ENCODE measurements around the gene TTYH2.
"Not testable (repeated sequence)": the region's sequence is repeated elsewhere in the genome, so short reads cannot be mapped to it uniquely, and the experiment has no call there.

Gene TTYH2

DNA sequence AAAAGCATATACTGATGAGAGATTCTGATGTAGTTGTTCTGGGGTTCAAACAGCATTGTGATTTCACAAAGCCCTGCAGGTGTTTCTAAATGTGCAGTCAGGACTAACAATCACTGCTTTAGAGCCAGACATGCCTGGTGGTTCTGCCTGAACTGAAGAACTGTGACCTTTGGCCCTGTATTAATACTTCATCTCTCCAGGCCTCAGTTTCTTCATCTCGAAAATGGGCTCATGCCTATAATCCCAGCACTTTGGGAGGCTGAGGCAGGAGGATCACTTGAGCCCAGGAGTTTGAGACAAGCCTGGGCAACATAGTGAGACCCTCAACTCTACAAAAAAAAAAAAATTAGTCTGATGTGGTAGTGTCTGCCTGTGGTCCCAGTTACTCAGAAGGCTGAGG lies 64.6 kb downstream of the TTYH2 start:
- DNase-seq (ENCODE audit: low read depth, low spot score): no peak
- TF ChIP-seq, protein P1, sequence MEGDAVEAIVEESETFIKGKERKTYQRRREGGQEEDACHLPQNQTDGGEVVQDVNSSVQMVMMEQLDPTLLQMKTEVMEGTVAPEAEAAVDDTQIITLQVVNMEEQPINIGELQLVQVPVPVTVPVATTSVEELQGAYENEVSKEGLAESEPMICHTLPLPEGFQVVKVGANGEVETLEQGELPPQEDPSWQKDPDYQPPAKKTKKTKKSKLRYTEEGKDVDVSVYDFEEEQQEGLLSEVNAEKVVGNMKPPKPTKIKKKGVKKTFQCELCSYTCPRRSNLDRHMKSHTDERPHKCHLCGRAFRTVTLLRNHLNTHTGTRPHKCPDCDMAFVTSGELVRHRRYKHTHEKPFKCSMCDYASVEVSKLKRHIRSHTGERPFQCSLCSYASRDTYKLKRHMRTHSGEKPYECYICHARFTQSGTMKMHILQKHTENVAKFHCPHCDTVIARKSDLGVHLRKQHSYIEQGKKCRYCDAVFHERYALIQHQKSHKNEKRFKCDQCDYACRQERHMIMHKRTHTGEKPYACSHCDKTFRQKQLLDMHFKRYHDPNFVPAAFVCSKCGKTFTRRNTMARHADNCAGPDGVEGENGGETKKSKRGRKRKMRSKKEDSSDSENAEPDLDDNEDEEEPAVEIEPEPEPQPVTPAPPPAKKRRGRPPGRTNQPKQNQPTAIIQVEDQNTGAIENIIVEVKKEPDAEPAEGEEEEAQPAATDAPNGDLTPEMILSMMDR (IDR thresholded peaks at IDR 0.05; ENCODE audit: low read depth, low read length): no peak
- no peak overlapping the region for H3K4me3 ChIP-seq (ENCODE audit: low read depth, low read length)
- in situ Hi-C loops (cut with HindIII; ENCODE audit: low sequenced_read_pairs): no loop called here

DNA sequence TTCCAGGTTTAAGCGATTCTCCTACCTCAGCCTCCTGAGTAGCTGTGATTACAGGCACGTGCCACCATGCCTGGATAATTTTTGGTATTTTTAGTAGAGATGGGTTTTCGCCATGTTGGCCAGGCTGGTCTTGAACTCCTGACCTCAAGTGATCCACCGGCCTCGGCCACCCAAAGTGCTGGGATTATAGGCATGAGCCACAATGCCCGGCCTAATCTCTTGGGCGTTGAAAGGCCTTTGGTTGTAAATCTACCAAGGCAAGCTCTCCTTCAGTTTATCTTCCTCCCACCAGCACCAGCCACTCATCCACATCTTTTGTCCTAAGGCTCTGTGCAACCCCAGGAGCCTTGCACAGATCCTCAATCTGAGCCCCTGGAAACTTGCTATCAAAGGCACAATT lies 66.2 kb downstream of the TTYH2 start:
- in situ Hi-C loops (cut with HindIII; ENCODE audit: low sequenced_read_pairs); H3K4me3 ChIP-seq (ENCODE audit: low read depth, low read length); DNase-seq (ENCODE audit: low read depth, low spot score): not testable (repeated sequence)

DNA sequence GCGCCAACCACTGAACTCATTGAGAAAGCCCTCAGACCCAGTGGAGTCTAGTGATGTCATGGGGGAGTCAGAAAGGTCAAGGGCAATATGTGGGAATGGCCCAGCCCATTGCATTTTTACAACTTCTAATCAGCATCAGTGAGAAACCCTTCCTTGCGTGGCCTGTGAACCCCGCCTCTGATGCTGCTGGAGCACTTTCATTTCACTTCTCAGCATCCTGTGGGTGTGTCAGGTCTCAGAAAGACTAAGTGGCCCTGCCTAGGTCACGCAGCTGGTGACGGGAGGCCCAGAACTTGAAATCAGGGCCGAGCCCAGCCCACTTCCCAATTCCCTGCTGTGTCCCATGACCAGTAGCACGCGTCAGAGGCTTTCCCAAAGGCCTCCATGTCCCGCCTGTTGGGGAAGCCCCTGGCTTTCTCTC lies 66.7 kb downstream of the TTYH2 start:
- in situ Hi-C loops (cut with HindIII; ENCODE audit: low sequenced_read_pairs): no loop called here
- H3K4me3 ChIP-seq (ENCODE audit: low read depth, low read length): no peak overlapping the region
- TF ChIP-seq, protein P1 (IDR thresholded peaks at IDR 0.05; ENCODE audit: low read depth, low read length): no peak
- no peak for DNase-seq (ENCODE audit: low read depth, low spot score)

DNA sequence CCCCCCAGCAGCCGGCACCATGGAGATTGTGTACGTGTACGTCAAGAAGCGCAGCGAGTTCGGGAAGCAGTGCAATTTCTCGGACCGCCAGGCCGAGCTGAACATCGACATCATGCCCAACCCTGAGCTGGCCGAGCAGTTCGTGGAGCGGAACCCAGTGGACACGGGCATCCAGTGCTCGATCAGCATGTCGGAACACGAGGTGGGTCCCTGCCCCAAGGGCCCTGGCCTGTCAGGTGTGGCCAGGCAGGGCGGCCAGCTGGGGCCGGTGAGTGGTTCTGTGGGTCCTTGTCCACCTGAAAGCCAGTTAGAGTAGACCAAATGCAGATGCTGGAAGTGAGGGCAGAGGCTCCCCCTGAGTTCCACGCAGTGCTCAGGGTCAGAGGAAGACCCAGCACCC lies 68.4 kb downstream of the TTYH2 start:
- in situ Hi-C loops (cut with HindIII; ENCODE audit: low sequenced_read_pairs): no loop called here
- TF ChIP-seq, protein P1 (IDR thresholded peaks at IDR 0.05; ENCODE audit: low read depth, low read length): no peak
- no peak overlapping the region for H3K4me3 ChIP-seq (ENCODE audit: low read depth, low read length)
- no peak for DNase-seq (ENCODE audit: low read depth, low spot score)

DNA sequence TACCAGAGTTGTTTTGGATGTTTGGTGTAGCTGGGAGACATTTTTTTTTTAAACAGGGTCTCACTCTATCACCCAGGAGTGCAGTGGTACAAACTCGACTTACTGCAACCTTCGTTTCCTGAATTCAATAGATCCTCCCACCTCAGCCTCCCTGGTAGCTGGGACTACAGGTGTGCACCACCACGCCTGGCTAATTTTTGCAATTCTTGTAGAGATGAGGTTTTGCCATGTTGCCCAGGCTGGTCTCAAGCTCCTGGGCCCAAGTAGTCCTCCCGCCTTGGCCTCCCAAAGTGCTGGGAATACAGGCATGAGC lies 68.9 kb downstream of the TTYH2 start:
- in situ Hi-C loops (cut with HindIII; ENCODE audit: low sequenced_read_pairs); H3K4me3 ChIP-seq (ENCODE audit: low read depth, low read length); DNase-seq (ENCODE audit: low read depth, low spot score): not testable (repeated sequence)

DNA sequence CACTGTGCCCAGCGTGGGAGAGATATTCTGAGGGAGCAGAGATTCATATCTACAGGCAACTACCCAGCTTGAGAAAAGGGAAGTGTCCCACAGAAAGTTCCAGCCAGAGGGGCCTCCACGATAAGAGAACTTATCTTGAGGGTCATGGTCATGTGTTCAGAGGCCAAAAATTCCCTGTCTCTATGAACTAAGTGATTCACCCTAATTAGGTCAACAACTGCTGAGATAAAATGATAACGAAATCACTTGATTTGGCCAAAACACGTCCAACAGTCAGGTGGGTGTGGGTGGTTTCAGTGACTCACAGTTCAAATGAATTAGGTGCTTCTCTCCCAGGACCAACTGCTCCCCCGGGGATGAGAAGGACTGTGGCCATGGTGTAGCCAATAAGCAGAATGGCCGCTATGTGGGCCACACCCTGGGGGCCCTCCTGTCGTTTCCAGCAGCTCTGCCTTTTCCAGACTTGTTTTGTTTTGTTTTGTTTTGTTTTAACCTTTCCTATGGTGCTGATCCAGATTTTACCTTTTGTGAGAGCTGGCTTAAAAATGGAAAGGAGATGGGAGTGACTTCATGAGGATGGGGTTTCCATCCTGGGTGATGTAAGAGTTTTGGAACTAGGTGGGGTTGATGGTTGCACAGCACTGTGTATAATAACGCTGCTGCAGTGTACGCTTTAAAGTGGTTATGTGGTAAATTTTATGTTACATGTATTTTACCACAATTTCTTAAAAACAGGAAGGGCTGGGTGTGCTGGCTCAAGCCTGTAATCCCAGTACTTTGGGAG lies 69.4 kb downstream of the TTYH2 start:
- TF ChIP-seq, protein P1 (IDR thresholded peaks at IDR 0.05; ENCODE audit: low read depth, low read length): no peak
- DNase-seq (ENCODE audit: low read depth, low spot score): no peak
- in situ Hi-C loops (cut with HindIII; ENCODE audit: low sequenced_read_pairs): no loop called here
- H3K4me3 ChIP-seq (ENCODE audit: low read depth, low read length): no peak overlapping the region

DNA sequence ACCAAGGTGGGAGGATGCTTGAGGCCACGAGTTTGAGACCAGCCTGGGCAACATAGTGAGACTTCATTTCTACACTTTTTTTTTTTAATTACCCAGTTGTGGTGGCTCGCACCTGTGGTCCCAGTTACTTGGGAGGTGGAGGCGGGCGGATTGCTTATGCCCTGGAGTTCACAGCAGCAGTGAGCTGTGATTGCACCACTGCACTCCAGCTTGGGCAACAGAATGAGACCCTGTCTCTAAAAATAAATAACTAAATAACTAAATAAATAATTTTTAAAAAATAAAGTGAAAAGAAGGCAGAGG lies 70.0 kb downstream of the TTYH2 start:
- no peak overlapping the region for H3K4me3 ChIP-seq (ENCODE audit: low read depth, low read length)
- TF ChIP-seq, protein P1 (IDR thresholded peaks at IDR 0.05; ENCODE audit: low read depth, low read length): no peak
- DNase-seq (ENCODE audit: low read depth, low spot score): no peak
- in situ Hi-C loops (cut with HindIII; ENCODE audit: low sequenced_read_pairs): no loop called here

DNA sequence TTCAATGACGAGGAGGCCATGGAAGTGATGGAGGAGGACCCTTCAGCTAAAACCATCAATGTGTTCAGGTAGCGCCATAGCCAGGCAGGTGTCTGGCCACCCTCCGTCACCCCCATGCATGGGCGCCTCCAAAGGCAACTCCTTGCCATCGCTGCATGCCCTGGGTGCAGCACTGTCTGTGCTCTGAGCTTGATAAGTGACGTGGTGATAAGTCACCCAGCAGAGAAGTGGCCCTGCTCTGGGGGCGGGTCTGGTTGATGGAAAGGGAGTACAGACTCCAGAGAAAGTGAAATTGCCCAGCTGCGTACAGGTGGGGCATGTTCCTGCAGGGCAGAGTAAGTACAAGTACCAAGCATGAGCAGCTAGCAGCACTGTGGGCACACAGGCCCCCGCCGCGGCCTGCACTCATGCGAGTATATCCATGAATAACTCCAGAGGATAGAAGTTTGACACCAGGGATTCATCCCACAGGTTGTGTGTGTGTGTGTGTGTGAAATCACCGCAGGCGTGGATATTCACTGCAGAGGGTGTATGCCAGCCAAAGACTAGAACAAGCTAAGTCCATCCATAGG lies 73.7 kb downstream of the TTYH2 start:
- H3K4me3 ChIP-seq (ENCODE audit: low read depth, low read length): no peak overlapping the region
- DNase-seq (ENCODE audit: low read depth, low spot score): no peak
- in situ Hi-C loops (cut with HindIII; ENCODE audit: low sequenced_read_pairs): no loop called here
- TF ChIP-seq, protein P1 (IDR thresholded peaks at IDR 0.05; ENCODE audit: low read depth, low read length): no peak

Data from astrocyte of the spinal cord (primary cell).